ENCODE data around the gene CCDC70.

CCDC70 gene

GRCh38 chr13:51858433-51859247 is 3.1 kb upstream of the CCDC70 start:
- no peak for DNase-seq (ENCODE audit: low read depth, low spot score)

DNA sequence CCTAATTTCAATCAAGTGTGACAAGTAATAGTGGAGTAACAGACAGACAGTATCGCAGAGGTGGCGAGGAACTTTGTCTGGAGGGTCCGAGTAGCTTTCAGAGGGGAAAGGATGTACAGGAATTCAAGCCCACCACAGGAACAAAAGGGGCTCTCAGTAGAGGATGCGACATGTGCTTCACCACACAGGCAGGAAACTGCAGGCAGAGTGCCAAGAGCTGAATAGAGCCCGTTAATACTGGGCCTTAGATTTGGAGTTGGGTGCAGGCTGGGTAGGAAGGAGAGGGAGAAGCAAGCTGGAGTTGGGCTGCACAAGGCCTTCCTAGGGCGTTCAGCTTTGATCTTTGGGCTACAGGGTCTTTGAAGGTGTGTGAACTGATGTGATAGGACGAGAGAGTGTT is 1.2 kb downstream of the CCDC70 start:
- DNase-seq (ENCODE audit: low read depth, low spot score), result no peak

DNA sequence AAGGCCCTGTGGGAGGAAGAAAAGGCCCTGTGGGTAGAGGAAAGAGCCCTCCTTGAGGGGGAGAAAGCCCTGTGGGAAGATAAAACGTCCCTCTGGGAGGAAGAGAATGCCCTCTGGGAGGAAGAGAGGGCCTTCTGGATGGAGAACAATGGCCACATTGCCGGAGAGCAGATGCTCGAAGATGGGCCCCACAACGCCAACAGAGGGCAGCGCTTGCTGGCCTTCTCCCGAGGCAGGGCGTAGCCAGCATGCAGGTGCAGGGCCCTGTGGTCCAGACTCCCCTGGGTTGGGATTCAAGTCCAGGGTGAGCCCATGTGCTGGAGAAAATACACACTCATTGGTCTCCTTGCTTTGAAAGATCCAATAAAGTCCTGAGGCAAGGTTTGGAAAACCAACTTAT is 4.1 kb downstream of the CCDC70 start:
- DNase-seq (ENCODE audit: low read depth, low spot score), result no peak

GRCh38 chr13:51867062-51867461 is 5.3 kb downstream of the CCDC70 start:
- no peak for DNase-seq (ENCODE audit: low read depth, low spot score)

- no peak for DNase-seq (ENCODE audit: low read depth, low spot score)
These were observed 8.1 kb downstream of the CCDC70 start for GRCh38 chr13:51869916-51870315.

DNA sequence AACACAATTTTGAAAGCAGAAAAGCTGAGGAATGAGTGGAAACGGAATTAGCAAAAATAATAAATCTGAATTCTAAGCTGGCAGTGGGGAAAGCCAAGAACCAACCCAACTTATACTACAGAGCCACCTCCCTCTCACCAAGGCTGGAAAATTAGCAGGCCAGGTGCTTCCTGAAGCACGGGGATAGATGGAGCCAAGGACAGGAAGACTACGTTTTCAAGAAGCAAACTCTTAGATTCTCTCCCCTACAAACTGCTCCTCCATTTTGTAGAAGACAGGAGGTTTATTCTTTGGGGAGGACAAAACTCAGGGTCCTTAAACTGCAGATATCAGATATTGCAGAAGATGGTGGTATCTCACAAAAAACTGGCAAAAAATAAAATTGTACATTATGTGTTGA is 8.8 kb downstream of the CCDC70 start:
- no peak for DNase-seq (ENCODE audit: low read depth, low spot score)

DNA sequence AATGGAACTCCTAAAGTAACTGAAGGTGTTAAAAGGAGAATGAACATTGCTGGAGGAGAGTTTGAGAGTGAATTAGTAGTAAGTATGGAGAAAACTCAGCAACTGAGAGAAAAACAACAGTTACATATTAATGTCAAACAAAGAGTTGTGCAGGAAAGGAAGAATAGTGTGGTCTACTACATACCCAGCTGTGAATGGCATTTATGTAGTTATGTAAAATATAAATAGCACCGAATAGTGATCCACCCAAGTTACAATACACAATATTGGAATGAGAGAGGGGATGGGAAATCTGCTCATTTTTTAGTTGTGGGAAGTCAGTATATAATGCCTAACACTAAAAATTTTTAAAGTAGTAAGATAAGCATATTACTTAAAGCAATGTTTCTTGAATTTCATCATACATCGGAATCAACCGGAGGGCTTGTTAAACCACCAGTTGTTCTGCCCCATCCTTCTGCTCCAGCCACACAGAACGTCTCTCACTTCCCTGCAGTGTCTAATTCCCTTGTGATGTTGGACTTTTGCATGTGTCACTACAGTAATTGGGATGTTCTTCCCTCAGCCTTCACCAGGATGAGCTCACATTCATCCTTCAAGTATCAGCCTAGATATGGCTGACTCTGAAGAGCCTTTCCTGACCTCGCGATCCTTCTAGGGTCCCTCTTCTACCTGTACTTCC is 11.5 kb downstream of the CCDC70 start:
- DNase-seq (ENCODE audit: low read depth, low spot score), result no peak

GRCh38 chr13:51873837-51874236 is 12.1 kb downstream of the CCDC70 start:
- no peak for DNase-seq (ENCODE audit: low read depth, low spot score)

GRCh38 chr13:51874651-51875050 is 12.9 kb downstream of the CCDC70 start:
- no peak for DNase-seq (ENCODE audit: low read depth, low spot score)

GRCh38 chr13:51879133-51879532 is 17.4 kb downstream of the CCDC70 start:
- DNase-seq (ENCODE audit: low read depth, low spot score), result no peak

DNA sequence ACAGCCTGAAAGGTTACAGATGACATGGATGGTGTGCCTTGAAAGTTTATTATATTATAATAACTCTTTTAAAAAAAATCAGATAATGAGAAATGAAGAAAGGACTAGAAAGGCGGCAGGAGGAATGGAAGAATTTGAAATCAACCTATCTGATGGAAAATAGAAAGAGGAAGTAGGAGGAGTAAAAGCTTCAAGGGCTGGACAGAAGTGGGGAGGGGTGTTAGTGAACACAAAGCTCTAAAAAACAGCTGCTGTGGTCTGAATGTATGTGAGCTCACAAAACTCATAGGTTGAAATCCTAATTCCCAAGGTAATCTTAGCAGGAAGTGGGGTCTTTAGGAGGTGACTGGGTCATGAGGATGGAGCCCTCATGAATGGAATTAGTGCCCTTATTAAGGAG is 19.5 kb downstream of the CCDC70 start:
- no peak for DNase-seq (ENCODE audit: low read depth, low spot score)

GRCh38 chr13:51882570-51883225 is 20.9 kb downstream of the CCDC70 start:
- no peak for DNase-seq (ENCODE audit: low read depth, low spot score)

DNA sequence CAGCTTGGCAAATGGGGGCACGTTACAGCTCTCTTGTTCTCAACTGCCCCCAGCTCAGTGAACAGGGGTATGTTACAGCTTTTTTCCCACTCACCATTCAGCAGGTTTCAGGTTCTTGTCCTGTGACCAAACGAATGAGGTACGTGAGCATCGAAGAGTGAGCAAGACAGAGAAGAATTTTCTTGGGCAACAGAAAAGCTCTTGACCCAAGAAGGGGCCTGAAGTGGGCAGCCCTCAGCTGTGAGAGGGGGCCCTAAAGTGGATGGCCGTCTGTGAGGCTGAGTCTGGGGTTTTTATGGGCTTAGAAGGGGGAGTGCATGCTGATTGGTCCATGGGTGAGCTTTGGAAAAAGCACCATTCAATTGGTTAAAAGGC is 21.4 kb downstream of the CCDC70 start:
- DNase-seq (ENCODE audit: low read depth, low spot score), result no peak

DNA sequence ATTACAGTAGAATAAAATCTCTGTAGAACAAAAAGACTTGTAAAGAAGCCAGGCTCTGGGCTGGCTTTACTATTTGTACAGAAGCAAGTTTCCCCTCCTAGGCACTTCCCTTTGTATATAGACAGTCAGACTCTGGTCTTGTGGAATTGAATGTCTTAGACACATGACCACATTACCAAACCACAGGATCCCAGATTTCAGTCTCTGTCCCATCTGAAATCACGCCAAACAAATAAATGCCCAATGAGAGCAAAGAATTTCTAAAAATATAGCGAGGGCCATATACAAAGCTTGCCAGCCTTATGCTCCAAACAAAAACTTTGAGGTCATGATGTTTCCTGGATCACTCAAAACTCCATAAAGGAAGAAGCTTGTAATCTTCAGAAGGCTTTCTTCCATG is 23.9 kb downstream of the CCDC70 start:
- no peak for DNase-seq (ENCODE audit: low read depth, low spot score)

DNA sequence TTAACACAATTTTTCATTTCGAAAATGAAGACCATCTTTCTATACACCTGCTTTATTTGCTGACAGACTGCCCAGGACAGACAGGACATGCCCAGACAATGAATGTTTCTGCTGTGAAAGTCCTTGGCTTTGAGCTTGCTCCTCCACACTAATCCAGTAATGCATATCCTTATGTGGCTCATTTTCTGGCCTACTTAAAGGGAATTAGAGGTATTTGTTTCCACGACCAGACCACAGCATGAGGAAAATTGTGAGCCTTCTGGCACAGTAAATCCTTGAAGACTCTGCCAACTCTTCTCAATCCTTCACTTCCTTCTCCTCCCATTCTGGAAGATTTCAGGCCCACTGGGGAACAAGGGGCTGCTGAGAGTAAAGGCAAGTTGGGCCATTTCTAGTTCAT is 25.7 kb downstream of the CCDC70 start:
- no peak for DNase-seq (ENCODE audit: low read depth, low spot score)

DNA sequence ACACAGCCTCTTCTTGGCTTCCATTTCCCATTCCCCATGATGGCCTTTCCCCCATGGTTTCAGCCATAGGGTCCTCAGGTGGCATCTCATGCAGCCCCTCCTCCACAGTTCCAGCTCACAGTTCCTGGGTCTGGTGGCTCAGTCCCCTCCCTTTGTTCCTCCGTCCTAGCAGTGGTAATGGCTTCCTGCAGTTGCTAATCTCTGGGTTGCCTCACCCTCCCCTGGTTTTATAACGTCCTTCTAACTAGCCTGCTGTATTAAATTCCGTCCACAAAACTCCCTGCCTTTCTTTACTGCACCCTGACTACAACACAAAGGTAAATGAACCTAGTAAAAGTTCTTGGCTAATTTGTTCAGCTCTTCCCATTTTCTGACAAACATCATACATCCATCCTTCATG is 30.9 kb downstream of the CCDC70 start:
- DNase-seq (ENCODE audit: low read depth, low spot score), result no peak

- DNase-seq (ENCODE audit: low read depth, low spot score), result no peak
These were observed 32.5 kb downstream of the CCDC70 start for GRCh38 chr13:51894239-51894638.

DNA sequence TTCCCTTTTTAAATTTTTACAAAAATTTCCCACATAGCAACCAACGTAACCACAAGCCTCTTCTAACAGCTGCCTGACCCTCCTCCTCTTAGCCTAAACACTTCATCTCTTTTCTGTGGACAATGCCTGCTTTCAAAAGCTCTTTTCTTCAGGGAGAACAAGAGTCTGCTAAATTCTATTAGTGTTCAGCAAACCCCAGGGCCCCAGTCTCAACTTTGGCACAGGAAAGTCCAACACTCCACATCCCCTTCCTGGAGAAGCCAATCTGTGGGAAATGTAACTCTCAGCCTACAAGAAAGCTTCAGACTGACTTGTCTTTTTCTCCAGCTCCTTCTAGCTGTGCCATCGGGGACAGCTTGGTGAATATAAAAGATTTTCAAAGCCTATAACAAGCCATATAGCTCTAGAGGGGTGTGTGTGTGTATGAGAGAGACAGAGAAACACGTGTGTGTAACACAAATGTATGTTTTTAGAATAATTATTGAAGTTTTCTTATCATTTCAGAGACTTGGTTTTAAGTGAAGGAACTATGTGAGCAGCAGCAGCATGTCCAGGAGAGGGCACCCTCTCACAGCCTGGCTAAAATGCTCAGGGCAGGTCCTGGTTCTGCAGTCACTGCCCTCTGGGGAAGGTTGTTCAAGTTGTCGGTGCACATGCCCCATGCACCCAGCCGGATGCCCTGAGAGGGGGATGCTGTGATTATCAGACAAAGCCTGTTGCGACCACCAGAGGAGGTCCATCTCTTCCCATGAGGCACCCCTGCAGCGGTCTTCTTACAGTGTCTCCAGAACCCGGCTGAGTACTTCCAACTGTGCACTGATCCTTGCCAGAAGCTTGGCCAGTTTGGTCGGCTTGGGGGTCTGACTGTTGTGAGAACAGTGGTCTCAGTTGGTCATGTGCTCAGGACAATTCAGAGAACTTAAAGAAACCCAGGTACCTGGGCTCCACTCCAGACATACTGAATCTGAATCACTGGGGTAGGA is 34.4 kb downstream of the CCDC70 start:
- no peak for DNase-seq (ENCODE audit: low read depth, low spot score)

DNA sequence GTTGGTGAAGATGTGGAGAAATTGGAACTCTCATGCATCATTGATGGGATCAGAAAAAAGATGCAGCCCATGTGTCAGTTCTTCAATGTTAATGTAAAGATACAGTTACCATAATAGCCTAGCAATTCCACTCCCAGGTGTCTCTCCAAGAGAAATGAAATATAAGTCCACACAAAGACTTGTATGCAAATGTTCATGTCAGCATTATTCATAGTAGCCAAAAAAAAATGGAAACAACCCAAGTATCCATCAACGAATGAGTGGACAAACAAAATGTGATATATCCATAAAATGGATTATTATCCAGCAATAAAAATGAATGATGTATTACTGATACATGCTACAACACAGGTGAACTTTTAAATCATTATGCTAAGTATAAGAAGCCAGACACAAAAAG is 38.7 kb downstream of the CCDC70 start:
- no peak for DNase-seq (ENCODE audit: low read depth, low spot score)

DNA sequence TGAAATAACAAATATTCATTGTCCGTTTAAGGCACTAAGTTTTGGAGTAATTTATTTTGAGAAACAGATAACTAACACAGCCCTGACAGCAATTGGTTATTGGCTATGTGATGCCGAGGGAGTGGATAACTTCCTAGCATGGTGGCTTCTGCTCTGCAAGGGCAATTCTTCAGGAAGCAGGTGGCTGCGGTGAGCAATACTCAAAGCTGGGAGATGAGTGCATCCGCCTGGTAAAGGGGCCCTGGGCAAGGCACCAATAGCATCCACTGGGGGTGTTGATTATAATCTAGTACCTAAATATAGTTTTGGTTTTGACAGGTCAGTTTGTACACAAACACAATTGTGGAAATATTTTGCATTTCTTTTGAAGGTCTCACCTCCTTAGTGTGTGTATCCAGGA is 41.0 kb downstream of the CCDC70 start:
- no peak for DNase-seq (ENCODE audit: low read depth, low spot score)

DNA sequence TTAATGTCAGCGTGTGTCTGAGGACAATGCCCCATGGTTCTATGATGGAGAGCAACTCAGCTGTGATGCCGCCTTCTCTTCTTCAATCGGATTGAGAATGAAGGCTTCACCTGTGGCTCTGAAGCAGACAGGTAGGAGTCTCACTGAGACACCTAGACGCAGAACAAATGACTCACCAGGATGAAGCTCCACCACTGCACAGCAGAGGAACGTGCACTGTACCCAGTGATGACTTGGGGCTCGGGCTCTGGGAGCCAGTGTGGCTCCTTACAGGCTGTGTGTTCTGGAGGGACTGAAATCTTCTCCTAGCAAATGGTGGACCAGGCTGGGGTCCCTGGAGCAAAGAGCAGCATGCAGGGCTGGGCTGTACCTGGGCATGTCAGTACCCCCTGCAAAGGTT is 44.0 kb downstream of the CCDC70 start:
- no peak for DNase-seq (ENCODE audit: low read depth, low spot score)

- no peak for DNase-seq (ENCODE audit: low read depth, low spot score)
These were observed 44.8 kb downstream of the CCDC70 start for GRCh38 chr13:51906581-51906980.

All from activated naive CD8-positive, alpha-beta T cell treated with anti-CD3 and anti-CD28 coated beads, Interleukin-2, amount 50 U/mL, for 16 hours (primary cell).